ENCODE results near the gene ENHO.

The ENHO gene

DNA sequence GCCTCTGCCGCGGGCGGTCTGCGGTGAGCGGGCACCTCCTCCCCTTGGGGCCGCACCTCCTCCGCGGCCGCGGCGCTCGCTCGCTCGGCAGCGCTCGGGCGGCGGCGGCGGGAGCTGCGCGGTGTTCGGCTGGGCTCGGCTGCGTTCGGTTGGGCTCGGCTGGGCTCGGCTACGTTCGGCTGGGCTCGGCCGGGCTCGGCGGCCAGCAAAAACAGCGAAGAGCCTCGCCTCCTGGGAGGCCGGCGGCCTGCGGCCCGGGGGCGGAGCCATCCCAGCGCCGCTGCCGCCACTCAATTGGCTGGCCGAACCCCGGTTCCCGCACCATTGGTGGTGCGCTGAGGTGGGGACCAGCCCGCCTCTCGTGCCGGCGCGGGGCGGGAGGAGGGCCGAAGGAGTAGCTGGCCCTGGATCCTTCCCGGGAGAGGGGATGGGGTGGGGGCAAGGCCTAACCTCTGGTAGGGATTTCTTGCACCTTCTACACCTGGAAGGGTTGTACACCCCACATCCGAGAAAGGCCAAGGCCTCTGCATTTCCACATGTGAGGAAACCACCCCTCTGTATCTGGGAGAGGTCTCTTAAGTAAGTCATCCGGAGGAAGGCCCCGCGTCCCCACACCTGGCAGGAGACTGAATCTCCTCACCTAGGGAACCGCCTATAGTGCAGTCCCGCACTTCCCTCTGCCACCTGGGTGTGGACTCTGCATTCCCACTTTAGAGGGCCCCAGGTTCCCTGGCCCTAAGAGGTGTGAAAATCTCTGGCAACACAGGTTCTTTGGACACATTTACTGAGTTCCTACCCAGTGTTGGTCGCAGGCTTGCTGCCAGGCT lies at the start of gene ENHO:
Gene ENHO (minus strand): TSS at position 20 of the 827 bp plus-strand sequence. CDS start 1,295 bp downstream, outside the sequence.
- peak; percentile 73 to 88 (median 82) for DNase-seq (ENCODE audit: low read depth in 4 of 4, low spot score in 1 of 4)

DNA sequence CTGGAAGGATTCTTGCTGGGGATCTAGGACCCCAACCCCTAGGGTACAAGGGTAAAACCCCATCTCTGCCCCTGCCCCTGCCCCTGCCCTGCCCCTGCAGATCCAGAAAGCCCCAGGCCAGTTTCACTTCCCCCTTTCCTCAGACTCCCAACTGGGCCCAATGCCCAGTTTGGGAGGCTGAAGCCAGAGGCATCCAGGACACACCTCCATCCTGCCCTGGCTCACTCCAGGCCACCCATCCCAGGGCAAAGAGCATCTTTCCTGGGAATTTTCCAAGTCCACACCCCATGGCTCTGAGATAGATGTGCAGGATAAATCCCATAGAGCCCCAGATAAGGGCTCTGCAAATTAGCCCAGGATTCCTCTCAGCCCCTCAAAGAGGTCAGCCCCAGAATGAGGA lies 49.3 kb upstream of the ENHO start:
- DNase-seq (ENCODE audit: low read depth in 4 of 4, low spot score in 1 of 4) = no peak

DNA sequence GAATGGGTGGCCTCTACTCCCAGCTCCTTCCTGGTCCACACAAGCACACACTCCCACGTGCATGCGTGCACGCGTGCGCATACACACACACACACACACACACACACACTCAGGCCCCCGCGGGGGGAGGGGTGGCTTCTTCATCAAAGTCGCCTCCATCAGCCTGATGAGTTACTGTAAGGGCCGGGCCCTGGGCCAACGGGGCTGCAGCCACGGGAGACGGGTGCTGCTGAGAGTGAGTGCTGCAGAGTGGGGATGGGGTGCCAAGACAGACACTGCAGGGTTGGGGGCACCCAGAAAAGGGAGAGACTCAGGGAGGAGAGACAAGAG lies 48.7 kb upstream of the ENHO start:
- DNase-seq (ENCODE audit: low read depth in 4 of 4, low spot score in 1 of 4) = no peak

DNA sequence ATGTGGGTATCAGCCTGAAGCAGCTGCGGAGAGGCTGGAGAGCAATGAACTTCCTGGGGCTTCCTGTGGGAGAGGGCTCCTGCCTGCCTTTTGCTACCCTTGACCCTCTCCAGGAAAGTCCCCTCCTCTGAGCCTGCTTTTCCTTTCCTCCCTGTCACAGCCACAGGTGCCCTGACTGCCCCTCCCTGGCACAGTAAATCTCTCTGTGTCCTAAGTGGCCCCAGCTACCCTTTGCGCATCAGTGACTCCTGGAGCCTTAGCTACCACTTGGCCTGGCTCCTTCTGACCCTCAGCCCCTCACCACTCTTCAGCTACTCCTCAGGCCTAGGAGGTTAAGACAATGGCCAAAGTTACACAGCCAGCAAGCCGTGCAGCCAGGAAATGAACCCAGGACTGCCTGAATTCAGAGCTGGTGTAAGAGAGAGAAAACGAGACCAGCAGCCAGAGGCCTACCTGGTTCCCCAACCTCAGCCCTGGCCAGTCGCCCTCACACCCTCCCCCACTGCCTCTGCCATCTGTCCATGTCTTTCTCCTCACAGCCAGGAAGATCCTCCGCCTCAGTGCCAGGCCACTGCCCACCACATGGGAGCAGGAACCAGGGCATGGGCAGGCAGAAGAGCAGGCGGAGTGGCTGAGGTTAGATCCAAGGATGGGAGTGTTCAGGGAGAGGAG lies 48.2 kb upstream of the ENHO start:
- no peak for DNase-seq (ENCODE audit: low read depth in 4 of 4, low spot score in 1 of 4)

DNA sequence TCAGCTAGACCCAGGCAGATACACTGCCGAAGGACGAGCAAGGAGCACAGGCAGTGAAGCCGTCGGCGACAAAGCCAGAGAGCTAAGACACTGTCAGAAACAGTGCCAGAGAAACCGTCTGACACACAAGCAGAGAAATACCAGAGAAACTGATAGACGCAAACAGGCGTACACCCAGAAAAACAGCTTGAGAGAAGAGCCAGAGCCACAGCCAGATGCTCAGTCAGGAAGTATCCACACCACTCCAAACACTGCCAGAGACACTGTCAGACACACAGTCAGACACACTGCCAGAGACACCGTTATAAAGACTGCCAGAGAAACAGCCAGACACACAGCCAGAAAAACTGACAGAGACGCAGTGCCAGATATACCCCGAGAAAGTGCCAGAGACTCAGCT lies 47.6 kb upstream of the ENHO start:
- no peak for DNase-seq (ENCODE audit: low read depth in 4 of 4, low spot score in 1 of 4)

DNA sequence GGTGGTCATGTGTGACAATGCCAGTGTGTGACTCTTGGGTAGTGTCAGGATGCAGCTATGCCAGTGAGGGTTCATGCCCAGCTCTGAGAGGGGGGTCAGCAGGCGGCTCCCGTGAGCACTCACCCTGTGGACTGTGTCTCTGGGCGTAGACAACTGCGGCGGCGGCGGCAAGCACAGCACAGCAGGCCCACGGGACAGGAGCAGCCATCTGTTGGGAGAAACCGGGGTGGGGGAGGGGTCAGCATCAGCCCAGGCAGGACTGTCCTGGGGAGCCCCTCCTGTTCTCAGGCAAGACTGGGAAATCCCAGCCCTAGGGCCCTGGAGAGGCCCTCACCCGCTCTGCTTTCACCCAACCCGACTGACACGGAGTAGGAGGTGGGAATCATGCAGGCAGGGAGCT lies 46.0 kb upstream of the ENHO start:
- DNase-seq (ENCODE audit: low read depth in 4 of 4, low spot score in 1 of 4) = no peak

DNA sequence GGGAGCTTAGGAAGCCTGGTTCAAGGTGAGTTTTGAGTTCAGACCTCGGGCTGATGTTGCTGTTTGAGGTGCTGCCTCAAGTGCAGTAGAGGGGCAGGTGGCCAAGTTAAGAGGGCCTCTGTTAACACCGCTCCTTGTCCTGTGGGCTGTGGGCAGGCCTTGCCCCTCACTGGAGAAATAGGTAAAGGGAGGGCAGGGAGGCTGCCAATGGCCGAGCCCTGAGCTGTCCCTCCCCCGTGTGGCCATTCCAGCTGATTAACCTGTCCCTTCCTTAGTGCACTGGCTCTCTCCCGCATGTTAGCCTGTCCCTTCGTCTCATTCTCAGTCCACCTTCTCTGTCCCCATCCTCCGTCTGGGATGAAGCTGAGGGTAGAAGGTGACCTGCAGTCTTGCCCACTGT lies 45.3 kb upstream of the ENHO start:
- no peak for DNase-seq (ENCODE audit: low read depth in 4 of 4, low spot score in 1 of 4)

DNA sequence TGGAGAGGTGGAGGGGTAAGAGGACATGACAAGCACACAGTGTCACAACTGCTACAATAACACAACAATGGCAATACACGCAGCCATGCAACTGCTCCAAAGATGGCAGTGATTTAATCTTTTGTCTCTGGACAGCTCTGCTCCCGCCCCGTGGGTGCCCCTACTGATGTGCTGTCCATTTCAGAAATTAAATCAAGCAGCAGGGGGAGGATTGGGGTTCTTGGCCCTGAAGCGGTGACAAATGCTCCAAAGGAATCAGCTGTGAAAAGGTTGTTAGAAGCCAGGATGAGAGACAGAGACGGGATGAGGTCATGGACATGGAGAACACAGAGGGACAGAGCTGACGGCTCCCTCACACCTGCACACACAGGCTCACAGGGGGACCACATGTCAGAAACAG lies 44.2 kb upstream of the ENHO start:
- DNase-seq (ENCODE audit: low read depth in 4 of 4, low spot score in 1 of 4) = no peak

DNA sequence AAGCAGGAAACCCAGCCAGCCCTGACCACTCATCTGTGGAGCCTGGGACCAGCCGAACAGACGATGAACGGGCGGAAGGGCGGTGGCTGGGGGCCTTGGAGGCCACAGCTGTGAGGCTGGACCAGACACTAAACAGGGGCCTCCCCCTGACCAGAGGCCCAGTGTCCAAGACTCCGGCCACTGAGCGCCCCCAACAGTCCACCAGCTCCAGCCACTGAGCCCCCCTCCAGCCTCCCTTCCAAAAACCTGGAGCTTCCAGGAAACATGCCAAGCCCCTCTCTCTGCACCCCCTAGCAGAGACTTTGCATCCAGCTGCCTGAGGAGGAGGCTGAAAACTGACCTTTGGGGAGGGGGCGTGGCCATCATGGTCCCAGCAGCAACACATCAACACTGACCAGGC lies 43.5 kb upstream of the ENHO start:
- no peak for DNase-seq (ENCODE audit: low read depth in 4 of 4, low spot score in 1 of 4)

DNA sequence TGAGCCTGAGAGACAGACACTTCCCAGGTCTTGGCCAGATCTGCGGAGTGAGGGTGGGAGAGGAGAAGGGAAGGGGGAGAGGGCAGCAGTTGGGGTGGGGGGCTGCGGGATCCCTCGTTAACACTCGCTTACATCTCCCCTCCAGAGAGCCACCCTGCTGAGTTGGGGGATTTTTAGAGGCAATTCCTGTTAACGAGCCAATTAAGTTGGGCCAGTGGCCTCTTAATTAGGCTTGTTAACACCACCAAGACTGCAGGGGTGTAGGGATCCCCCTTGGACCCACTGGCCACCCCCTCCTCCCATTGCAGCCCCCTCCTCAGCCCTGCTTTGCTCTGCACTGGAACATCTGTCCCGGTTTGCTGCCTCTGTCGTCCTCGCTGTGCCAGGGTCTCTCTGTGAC lies 43.1 kb upstream of the ENHO start:
- DNase-seq (ENCODE audit: low read depth in 4 of 4, low spot score in 1 of 4) = no peak

DNA sequence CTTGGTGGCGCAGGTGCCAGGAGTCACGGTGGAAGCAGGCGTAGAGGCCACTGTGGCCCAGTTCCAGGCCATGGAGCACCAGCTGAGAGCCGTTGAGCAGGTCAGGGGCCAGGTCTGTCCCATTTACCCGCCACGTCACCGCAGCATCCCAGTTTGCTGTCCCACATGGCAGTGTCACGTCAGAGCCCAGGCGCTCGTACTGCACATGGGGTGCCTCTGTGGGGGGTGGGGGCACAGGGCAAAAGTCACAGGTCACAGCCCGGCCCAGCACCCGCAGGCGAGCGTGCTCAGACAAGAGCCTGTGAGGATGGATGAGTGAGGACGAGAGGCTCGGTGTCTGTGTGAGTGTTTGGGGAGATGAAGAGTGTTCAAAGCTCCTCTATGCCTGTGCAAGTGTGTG lies 41.8 kb upstream of the ENHO start:
- no peak for DNase-seq (ENCODE audit: low read depth in 4 of 4, low spot score in 1 of 4)

DNA sequence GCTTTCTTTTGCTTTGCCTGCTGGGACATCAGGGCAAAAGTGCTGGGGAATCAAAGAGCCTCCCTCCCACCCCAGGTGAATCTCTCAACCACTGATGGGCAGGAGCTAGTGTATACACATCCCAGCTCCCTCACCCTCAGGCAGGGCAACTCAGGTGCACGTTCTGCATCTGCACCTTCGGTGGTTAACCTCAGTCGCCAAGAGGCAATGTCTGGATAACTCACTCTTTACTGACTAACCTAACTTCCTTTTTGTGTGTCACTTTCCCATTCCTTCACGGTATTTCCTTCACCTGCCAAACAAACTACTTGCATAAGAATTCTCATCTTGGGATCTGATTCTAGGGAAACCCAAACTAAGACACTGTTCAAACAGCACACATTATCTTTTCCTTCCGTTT lies 40.5 kb upstream of the ENHO start:
- DNase-seq (ENCODE audit: low read depth in 4 of 4, low spot score in 1 of 4) = no peak

DNA sequence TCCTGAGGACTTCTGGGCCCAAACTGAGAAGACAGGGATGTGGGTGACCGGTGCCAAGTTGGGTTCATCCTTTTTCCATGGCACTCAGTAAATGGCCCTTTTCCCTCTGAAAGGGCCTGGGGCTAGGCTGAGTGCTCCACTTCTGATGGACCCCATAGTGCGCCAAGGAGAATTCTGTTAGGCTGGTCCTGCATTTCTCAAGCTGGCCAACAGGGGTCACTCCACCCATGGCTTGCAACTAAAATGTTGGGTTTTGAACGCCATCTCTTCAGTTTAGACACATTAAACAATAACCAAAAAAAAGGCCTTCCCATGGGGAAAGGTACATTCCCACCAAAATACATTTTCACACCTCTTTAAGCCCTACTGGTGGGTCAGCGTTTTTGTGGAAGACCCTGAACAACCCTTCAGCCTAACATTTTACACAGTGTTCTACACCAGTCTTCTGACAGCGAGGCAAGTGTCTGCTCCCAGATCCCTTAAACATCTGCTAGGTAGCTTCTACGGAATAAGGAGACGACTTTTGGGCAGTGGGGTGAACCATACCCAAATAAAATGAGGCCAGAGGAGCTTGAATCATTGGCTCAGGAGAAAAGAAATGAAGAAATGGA lies 39.5 kb upstream of the ENHO start:
- DNase-seq (ENCODE audit: low read depth in 4 of 4, low spot score in 1 of 4) = peak in 1 of 4 experiments; percentile 25

DNA sequence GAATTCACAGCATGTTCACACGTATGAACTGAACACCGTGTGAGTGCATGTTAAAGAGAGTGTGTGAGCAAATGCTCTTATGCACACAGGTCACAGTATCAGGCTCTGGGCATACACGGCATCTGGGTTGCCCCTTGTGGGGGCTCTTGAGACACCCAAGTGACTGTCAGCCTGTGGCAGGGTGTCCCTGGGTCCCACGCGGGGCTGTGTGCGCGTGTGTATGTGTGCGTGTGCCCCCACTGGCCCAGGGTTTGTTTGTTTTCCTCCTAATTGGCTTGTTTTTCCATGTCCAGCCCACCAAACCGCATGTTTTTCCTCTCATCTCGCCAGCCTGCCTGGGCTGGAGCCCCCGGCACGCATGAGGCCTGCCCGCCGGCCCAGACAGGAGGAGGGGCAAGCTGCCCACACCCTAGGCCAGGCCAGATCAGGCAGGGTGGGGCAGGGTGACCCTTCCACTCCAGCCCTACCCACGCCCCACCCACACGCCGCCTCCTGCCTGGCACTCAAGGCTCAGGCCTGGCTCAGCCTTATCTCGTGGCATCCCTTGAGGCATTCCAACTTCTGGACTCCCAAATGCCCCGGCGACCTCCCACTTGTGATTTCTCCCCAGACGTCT lies 37.9 kb upstream of the ENHO start:
- DNase-seq (ENCODE audit: low read depth in 4 of 4, low spot score in 1 of 4) = no peak

DNA sequence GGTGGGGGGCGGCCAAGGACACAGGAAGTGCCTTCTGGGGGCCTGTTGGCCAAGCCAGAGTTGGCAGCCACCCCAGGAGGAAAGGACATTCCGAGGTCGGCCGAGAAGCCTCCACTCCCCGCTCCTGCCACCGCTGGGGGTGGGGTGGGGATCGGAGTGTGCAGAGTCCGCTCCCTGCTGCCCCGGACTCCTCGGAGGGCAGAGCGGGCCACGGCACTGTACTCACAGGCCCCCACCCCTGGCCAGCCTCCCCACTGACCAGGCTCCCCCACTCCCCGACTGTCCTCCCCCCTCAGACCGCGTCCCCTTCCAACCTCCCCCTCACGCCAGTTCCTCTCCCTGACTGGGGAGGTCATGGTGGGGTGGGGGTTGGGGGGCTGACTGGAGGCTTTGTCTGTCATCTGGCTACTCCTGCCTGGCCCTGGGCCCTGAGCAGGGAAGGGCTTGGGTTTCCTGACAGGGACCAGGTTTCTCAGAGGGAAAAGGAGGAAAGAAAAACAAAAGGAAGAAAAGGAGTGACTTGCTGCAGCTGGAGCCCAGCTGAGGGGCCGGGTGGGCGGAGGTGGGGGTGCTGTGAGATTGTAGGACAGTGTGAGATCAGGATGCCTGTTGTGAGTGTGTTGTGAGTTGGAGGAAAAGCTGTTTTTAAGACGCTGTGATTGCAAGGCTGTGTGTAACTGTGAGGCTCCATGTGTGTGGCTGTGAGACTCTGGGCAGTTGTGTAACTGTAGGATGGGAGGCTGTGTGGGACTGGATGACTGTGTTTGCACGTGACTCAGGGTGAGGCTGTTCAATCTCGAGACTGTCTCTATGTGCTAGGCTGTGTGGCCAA lies 37.0 kb upstream of the ENHO start:
- no peak for DNase-seq (ENCODE audit: low read depth in 4 of 4, low spot score in 1 of 4)

DNA sequence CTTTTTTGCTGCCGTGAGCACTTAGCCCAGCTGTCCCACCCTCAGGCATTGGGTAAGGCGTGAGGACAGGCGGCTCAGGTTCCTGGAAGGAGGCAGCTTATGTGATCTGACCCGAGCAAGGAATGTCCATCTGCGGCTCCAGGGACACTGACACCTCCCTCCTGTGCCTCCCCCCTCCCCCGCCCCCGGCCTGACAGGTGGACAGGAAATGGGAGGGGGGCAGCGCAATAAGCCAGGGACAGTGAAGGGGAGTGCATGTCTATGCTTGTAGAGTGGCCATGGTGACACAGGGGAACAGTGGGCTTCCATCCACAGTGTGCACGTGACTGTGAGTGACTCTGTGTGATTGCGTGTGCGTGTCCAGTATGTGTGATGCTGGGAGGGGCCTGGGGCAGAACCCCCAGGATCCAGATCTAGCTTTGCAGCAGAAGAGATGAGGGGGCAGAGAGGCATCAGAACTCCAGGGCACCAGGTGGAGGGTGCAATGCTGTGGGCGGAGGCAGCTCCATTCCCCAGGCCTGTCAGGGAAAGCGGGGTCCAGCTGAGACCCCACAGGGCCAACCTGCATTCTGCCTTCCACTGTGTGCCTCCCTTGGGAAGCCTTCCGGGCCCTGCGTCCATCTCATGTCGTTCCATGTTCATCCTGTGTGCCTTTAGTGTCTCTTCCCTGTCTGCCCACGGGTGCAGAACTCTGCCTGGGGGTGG lies 36.3 kb upstream of the ENHO start:
- DNase-seq (ENCODE audit: low read depth in 4 of 4, low spot score in 1 of 4) = no peak

DNA sequence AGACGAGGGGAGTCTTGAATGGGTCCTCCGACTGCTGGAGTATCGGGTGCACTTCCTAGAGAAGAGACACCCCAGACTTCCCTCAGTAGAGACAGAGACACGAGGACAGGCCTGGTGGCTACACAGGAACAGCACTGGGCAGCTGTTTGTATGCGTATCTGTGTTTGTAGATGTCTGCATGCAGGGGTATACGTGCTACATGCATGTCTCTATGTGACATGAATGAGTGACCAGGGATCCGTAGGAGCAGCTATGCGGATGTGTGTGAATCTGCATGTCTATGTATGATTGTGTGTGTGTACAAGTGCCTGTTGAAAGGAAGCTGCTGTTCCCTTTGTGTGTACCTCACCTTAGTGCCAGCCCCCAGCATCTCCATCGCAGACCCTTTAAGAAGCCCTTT lies 35.6 kb upstream of the ENHO start:
- no peak for DNase-seq (ENCODE audit: low read depth in 4 of 4, low spot score in 1 of 4)

DNA sequence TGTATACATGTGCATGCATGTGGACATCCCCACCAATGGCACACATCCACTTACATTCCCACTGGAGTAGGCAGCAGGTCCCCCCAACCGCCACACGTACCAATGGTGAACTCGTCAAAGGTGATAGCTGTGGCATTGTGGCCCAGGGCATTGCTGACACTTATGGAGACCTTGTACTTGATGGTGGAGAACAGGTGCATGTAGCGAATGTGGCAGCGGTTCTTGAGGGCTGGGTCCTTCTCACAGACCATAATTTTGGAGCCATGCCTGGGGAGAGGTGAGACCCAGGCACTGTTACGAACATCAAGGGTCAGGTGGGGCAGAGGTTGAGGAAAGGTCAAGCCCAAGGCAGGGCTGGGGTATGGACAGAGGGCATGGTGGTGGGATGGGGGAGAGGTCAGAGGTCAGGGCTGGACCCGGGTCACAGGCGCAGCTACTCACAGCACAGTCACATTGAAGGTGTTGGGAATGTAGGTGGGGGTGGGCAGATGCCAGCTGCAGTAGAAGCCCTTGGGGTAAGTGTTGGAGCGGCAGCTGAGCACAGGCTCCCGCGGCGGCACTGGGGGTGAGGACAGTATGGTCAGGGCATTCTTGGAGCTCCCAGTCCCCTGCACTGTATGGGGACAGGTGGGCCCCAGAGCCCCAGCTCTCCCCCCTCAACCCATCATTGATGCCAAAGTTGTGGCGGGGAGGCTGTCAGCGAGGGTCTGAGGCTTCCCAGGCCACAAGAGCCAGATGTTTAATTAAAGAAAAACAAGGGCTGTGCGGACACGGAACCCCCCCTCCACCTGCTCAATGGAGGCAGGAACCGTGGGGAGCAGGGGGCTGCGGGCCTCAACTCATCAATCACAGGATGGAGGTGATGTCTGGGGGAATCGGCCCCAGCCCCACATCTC lies 34.9 kb upstream of the ENHO start:
- DNase-seq (ENCODE audit: low read depth in 4 of 4, low spot score in 1 of 4) = no peak

DNA sequence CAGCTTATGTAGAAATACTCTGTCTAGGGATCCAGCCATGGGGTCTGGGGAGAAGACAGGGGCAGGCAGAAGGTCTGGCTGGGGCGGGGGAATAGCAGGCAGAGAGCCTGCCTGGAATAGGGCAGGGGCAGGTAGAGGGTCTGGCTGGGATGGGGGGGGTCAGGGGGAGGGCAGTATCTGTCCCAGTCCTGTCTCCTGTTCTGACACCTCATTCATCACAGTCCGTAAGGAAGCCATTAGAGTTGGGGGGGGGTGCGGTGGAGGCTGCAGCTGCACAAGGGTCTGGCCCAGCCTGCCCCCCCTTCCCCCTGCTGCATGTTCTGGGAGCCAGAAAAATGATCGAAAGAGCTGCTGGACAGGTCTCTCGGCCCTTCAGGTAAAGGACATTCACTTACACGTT lies 34.2 kb upstream of the ENHO start:
- no peak for DNase-seq (ENCODE audit: low read depth in 4 of 4, low spot score in 1 of 4)

All from stimulated activated CD4-positive, alpha-beta T cell treated with anti-CD3 and anti-CD28 coated beads, Interleukin-1b, Interleukin-23, amount 100 ng/mL, for 24 hours (primary cell).